Ectodermal cell (in vitro differentiated cells): Measurements from ENCODE around the gene AIG1.
"Not testable (repeated sequence)": the region's sequence is repeated elsewhere in the genome, so short reads cannot be mapped to it uniquely, and the experiment has no call there.

ENCODE experiments used
- H3K27ac ChIP-seq: 2 replicates; pipeline ENCODE4 v1.7.0; 2013; ENCODE audit warnings: mild to moderate bottlenecking, low read depth, low read length; ENCODE audit not compliant: insufficient read depth, poor library complexity, severe bottlenecking
- H3K27me3 ChIP-seq: 2 replicates; pipeline ENCODE4 v1.7.0; 2013; ENCODE audit warnings: mild to moderate bottlenecking, low read length; ENCODE audit not compliant: insufficient read depth, control insufficient read depth, poor library complexity, severe bottlenecking
- H3K36me3 ChIP-seq: one replicate; pipeline ENCODE4 v1.7.0; 2013; ENCODE audit warnings: low read length; ENCODE audit not compliant: control insufficient read depth, insufficient read depth
- H3K4me1 ChIP-seq: one replicate; pipeline ENCODE4 v1.7.0; 2013; ENCODE audit warnings: low read length; ENCODE audit not compliant: control insufficient read depth, insufficient read depth
- H3K4me3 ChIP-seq: 2 replicates; pipeline ENCODE4 v1.7.0; 2013; ENCODE audit warnings: low read depth, low read length, control low read depth; ENCODE audit not compliant: insufficient read depth
- H3K9me3 ChIP-seq: 2 replicates; pipeline ENCODE4 v1.7.0; 2013; ENCODE audit warnings: mild to moderate bottlenecking, low read length, moderate library complexity; ENCODE audit not compliant: control insufficient read depth
- WGBS, 2 experiments: methylation state at CpG; one replicate each; pipeline ENCODE4 v1.1.7; 2013; ENCODE audit warnings: missing lambda C conversion rate in 2 of 2; 5-methylcytosine and 5-hydroxymethylcytosine counted together

The AIG1 gene

GRCh38 chr6:143236151-143236798, 175.6 kb downstream of the AIG1 start:
- Histone ChIP-seq H3K9me3 (no peaks in the 10 kb centered on the region), H3K36me3 (no peaks in the 10 kb centered on the region), H3K4me3 (no peak overlapping the region), H3K27ac (no peak overlapping the region), H3K4me1 (no peaks in the 10 kb centered on the region), H3K27me3 (no peaks in the 10 kb centered on the region)
- WGBS, 2 experiments: 91 to 92% methylated on average over 16 of the region's 16 CpGs

GRCh38 chr6:143238306-143238705, 177.6 kb downstream of the AIG1 start:
- WGBS, 2 experiments: 92 to 95% methylated on average over 1 of the region's 1 CpG
- no peak overlapping the region for H3K27ac ChIP-seq
- H3K4me3 ChIP-seq: no peak overlapping the region
- no peaks in the 10 kb centered on the region for H3K9me3 ChIP-seq
- H3K36me3 ChIP-seq: no peaks in the 10 kb centered on the region
- no peaks in the 10 kb centered on the region for H3K27me3 ChIP-seq
- H3K4me1 ChIP-seq: no peaks in the 10 kb centered on the region

DNA sequence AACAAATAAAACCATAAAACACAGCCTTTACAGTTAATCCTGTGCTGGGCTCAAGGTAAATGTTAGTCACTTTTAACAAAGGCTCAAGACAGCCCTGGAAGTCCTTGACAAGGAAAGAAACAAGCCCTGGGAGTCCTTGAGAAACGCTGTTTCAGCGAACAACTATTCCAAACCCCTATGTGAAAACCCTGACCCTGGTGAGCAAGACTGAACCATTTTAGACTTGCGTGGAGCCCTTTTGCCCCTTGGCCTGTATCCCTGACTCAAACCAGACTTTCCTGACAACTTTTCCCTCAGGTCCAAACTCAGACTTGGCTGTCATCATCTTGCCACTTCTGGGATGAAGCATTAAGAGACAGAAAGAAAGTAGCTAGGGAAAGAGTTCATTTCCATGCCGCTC, 180.4 kb downstream of the AIG1 start:
- no peaks in the 10 kb centered on the region for H3K4me1 ChIP-seq
- no peaks in the 10 kb centered on the region for H3K36me3 ChIP-seq
- WGBS, 2 experiments: 89 to 94% methylated on average over 4 of the region's 4 CpGs

DNA sequence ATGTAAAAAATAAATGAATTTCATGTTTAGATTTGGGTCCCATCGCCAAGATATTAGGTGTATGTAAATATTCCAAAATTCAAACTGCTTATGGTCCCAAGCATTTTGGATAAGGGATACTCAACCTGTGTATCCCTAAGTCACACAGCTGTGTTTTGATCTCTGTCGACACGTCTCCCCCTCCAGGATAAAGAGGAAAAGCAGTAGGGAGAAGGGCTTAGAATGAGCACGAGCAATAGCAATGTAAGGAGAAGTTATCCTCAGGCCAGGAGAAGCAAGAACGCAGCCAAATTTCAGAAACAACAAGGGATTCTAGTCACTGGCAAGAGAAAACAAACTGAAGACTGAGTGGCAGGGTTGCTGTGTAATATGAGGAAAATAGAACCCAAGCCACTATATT, 181.2 kb downstream of the AIG1 start:
- WGBS, 2 experiments: 90 to 91% methylated on average over 5 of the region's 5 CpGs
- Histone ChIP-seq H3K27ac (no peak overlapping the region), H3K9me3 (no peaks in the 10 kb centered on the region), H3K36me3 (no peaks in the 10 kb centered on the region), H3K4me3 (no peak overlapping the region), H3K4me1 (no peaks in the 10 kb centered on the region), H3K27me3 (no peaks in the 10 kb centered on the region)

More for the DNA sequence above, 180.4 kb downstream of the AIG1 start:
- Histone ChIP-seq H3K27me3 (no peaks in the 10 kb centered on the region), H3K4me3 (no peak overlapping the region), H3K27ac (no peak overlapping the region), H3K9me3 (no peaks in the 10 kb centered on the region)

GRCh38 chr6:143243786-143244185, 183.1 kb downstream of the AIG1 start:
- no peaks in the 10 kb centered on the region for H3K36me3 ChIP-seq
- H3K27ac ChIP-seq: no peak overlapping the region
- H3K4me3 ChIP-seq: no peak overlapping the region
- no peaks in the 10 kb centered on the region for H3K4me1 ChIP-seq
- WGBS, 2 experiments: 90 to 91% methylated on average over 1 of the region's 1 CpG
- H3K27me3 ChIP-seq: no peaks in the 10 kb centered on the region
- no peaks in the 10 kb centered on the region for H3K9me3 ChIP-seq

GRCh38 chr6:143245656-143246055, 185.0 kb downstream of the AIG1 start:
- WGBS, 2 experiments: 91 to 97% methylated on average over 6 of the region's 6 CpGs
- Histone ChIP-seq H3K4me1 (no peaks in the 10 kb centered on the region), H3K4me3 (no peak overlapping the region), H3K9me3 (no peaks in the 10 kb centered on the region), H3K36me3 (no peaks in the 10 kb centered on the region), H3K27me3 (no peaks in the 10 kb centered on the region), H3K27ac (no peak overlapping the region)

DNA sequence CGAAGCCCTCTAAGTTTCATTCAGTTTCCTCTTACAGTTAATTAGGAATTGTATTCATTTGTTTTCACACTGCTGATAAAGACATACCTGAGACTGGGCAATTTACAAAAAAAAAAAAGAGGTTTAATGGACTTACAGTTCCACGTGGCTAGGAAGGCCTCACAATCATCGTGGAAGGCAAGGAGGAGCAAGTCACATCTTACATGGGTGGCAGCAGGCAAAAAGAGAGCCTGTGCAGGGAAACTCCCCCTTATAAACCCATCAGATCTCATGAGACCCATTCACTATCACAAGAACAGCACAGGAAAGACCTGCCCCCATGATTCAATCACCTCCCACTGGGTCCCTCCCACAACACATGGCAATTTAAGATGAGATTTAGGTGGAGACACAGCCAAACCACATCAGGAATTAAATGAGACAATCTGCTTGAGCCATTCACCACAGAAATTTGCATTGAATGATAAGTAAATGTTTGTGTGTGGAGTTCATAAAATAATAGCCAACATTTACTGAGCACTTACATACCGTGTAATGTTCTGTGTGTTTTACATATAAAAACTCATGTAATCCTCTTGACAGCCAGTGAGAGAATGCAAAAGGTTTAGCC, 185.6 kb downstream of the AIG1 start:
- H3K4me1 ChIP-seq, H3K36me3 ChIP-seq, H3K27me3 ChIP-seq, H3K4me3 ChIP-seq, H3K9me3 ChIP-seq, H3K27ac ChIP-seq: not testable (repeated sequence)
- 89 to 96% methylated on average over 3 to 4 of the region's 4 CpGs for WGBS, 2 experiments

- Histone ChIP-seq H3K36me3 (no peaks in the 10 kb centered on the region), H3K27me3 (no peaks in the 10 kb centered on the region), H3K4me3 (no peak overlapping the region), H3K27ac (no peak overlapping the region), H3K9me3 (no peaks in the 10 kb centered on the region), H3K4me1 (no peaks in the 10 kb centered on the region)
- 79 to 83% methylated on average over 3 of the region's 3 CpGs for WGBS, 2 experiments
These were observed 186.9 kb downstream of the AIG1 start for GRCh38 chr6:143247586-143247985.

- no peaks in the 10 kb centered on the region for H3K4me1 ChIP-seq
- no peaks in the 10 kb centered on the region for H3K36me3 ChIP-seq
- H3K27ac ChIP-seq: no peak overlapping the region
- WGBS, 2 experiments: 89% methylated on average over 4 of the region's 4 CpGs
- no peaks in the 10 kb centered on the region for H3K27me3 ChIP-seq
- no peak overlapping the region for H3K4me3 ChIP-seq
- no peaks in the 10 kb centered on the region for H3K9me3 ChIP-seq
These were observed 187.7 kb downstream of the AIG1 start for GRCh38 chr6:143248359-143248758.

DNA sequence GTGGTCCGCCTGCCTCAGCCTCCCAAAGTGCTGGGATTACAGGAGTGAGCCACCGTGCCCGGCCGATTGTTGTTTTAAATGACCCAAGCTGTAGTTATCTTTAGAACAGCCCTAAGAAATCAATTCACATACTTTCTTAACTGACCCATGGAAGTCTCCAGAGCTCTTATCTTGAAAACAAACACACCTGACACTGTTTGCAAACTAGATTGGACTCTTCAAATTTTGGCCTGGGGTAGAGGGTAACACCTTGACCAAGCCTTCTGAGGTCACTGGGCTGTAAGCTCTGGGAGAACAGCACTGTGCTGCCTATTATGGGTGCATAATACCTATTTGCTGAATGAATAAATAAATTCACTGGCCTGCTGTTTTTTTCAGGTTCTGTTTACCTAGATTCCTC, 190.6 kb downstream of the AIG1 start:
- Histone ChIP-seq H3K9me3 (no peaks in the 10 kb centered on the region), H3K27me3 (no peaks in the 10 kb centered on the region), H3K36me3 (no peaks in the 10 kb centered on the region), H3K4me1 (no peaks in the 10 kb centered on the region), H3K4me3 (no peak overlapping the region), H3K27ac (no peak overlapping the region)
- 95 to 96% methylated on average over 4 of the region's 4 CpGs for WGBS, 2 experiments
